ENCODE measurements around the gene ABCG1.

The ABCG1 gene

GRCh38 chr21:42221581-42222345 is 2.8 kb downstream of the ABCG1 start:
- TF ChIP-seq, protein P1, sequence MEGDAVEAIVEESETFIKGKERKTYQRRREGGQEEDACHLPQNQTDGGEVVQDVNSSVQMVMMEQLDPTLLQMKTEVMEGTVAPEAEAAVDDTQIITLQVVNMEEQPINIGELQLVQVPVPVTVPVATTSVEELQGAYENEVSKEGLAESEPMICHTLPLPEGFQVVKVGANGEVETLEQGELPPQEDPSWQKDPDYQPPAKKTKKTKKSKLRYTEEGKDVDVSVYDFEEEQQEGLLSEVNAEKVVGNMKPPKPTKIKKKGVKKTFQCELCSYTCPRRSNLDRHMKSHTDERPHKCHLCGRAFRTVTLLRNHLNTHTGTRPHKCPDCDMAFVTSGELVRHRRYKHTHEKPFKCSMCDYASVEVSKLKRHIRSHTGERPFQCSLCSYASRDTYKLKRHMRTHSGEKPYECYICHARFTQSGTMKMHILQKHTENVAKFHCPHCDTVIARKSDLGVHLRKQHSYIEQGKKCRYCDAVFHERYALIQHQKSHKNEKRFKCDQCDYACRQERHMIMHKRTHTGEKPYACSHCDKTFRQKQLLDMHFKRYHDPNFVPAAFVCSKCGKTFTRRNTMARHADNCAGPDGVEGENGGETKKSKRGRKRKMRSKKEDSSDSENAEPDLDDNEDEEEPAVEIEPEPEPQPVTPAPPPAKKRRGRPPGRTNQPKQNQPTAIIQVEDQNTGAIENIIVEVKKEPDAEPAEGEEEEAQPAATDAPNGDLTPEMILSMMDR (IDR thresholded peaks at IDR 0.05; ENCODE audit: borderline replicate concordance, control extremely low read depth, extremely low read depth, insufficient read depth, missing control alignments), result no peak
- no peak for DNase-seq (ENCODE audit: low spot score)
- in situ Hi-C loops (cut with MboI; ENCODE audit: low sequenced_read_pairs, unreplicated experiment), result no loop called here

GRCh38 chr21:42222386-42222785 is 3.4 kb downstream of the ABCG1 start:
- in situ Hi-C loops (cut with MboI; ENCODE audit: low sequenced_read_pairs, unreplicated experiment), result no loop called here
- TF ChIP-seq, protein P1 (IDR thresholded peaks at IDR 0.05; ENCODE audit: borderline replicate concordance, control extremely low read depth, extremely low read depth, insufficient read depth, missing control alignments), result no peak
- DNase-seq (ENCODE audit: low spot score), result no peak

DNA sequence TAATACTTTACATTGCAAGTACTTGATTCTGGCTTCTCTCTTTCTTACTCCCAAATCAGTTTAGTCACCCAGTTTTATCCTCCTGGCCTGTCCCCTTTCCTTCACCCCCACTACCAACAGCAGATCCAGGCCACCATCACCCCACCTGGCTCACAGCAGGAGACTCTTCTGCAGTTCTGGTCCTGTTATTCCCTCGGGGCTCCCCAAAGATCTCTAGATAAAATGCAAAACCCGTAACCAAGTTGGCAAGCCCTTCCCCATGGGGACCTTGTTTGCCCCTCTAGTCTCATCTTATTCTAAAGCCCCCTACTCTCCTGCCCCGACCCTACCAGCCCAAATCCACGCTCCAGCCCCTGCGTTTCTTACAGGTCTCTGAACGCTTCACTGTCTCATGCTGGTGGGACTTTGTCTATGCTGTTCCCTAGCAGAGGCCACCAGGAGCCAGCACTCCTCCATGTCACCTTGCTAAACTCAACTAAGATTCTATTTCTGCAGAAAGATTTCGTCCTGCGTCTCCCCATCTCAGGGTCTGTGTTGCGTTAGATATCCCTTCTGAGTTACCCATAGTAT is 4.0 kb downstream of the ABCG1 start:
- DNase-seq (ENCODE audit: low spot score), result no peak
- TF ChIP-seq, protein P1 (IDR thresholded peaks at IDR 0.05; ENCODE audit: borderline replicate concordance, control extremely low read depth, extremely low read depth, insufficient read depth, missing control alignments), result no peak
- in situ Hi-C loops (cut with MboI; ENCODE audit: low sequenced_read_pairs, unreplicated experiment), result no loop called here

- in situ Hi-C loops (cut with MboI; ENCODE audit: low sequenced_read_pairs, unreplicated experiment), result no loop called here
- DNase-seq (ENCODE audit: low spot score), result no peak
- TF ChIP-seq, protein P1 (IDR thresholded peaks at IDR 0.05; ENCODE audit: borderline replicate concordance, control extremely low read depth, extremely low read depth, insufficient read depth, missing control alignments), result no peak
Observed at GRCh38 chr21:42223826-42224575, 5.1 kb downstream of the ABCG1 start.

DNA sequence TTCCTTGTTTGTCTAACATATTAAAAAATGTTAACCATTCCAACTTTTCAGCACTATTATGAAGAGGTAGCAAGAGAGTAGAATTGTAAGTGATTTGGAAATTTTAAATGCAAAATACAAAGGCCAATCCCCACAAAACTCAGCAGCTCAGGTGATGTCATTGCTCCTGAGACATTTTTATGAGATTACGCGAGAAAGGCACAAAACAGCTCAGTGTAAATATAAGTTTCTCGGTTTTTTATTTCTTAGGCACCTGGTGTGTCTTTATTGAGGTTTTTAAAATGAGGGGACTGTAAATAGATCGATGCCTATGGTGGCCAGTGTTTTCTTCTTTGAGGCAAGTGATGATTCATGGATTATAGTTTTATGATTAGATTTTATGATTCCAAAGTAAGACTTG is 6.1 kb downstream of the ABCG1 start:
- DNase-seq (ENCODE audit: low spot score), result no peak
- in situ Hi-C loops (cut with MboI; ENCODE audit: low sequenced_read_pairs, unreplicated experiment), result no loop called here
- TF ChIP-seq, protein P1 (IDR thresholded peaks at IDR 0.05; ENCODE audit: borderline replicate concordance, control extremely low read depth, extremely low read depth, insufficient read depth, missing control alignments), result no peak

GRCh38 chr21:42225571-42226155 is 6.7 kb downstream of the ABCG1 start:
- in situ Hi-C loops (cut with MboI; ENCODE audit: low sequenced_read_pairs, unreplicated experiment), result no loop called here
- TF ChIP-seq, protein P1 (IDR thresholded peaks at IDR 0.05; ENCODE audit: borderline replicate concordance, control extremely low read depth, extremely low read depth, insufficient read depth, missing control alignments), result no peak

More at GRCh38 chr21:42225571-42226155, 6.7 kb downstream of the ABCG1 start:
- DNase-seq (ENCODE audit: low spot score), result no peak

All from GM13976 (cell line).